HCT116 (cell line): ENCODE measurements around the gene SCRN1.

Experiments used
- EZH2phosphoT487 ChIP-seq: fragments of 200-600 bp; IDR thresholded peaks from 2 replicates; pipeline ENCODE4 v1.6.1; 2018; ENCODE audit warnings: antibody characterized with exemption, borderline replicate concordance
- POLR2A ChIP-seq: IDR thresholded peaks from 2 replicates; pipeline ENCODE4 v1.7.0; 2011; ENCODE audit warnings: borderline replicate concordance; ENCODE audit not compliant: insufficient read depth, insufficient read length; ENCODE audit errors: extremely low read depth
- ZNF274 ChIP-seq: fragments of 200-500 bp; sonication (Bioruptor generic); IDR thresholded peaks from 2 replicates; pipeline ENCODE4 v1.6.1; 2014; ENCODE audit warnings: mild to moderate bottlenecking, low read depth, low read length, inconsistent platforms
- TF ChIP-seq, protein P1 (sequence below): IDR thresholded peaks from 2 replicates; pipeline ENCODE4 v1.6.1; 2011; ENCODE audit warnings: mild to moderate bottlenecking, low read length, moderate library complexity; ENCODE audit not compliant: insufficient replicate concordance; ENCODE audit errors: extremely low read depth
- TF ChIP-seq, protein P2 (sequence below), 3 experiments: fragments of 200-600 bp in 1 of 3; sonication (generic) in 1 of 3; IDR thresholded peaks in 2 of 3; conservative IDR thresholded peaks in 1 of 3; 2 replicates each; pipeline ENCODE4 v1.5.1; 2012 to 2017; ENCODE audit warnings: low read depth in 2 of 3, low read length in 2 of 3, antibody characterized with exemption in 1 of 3, borderline replicate concordance in 1 of 3, control low read depth in 1 of 3, mild to moderate bottlenecking in 1 of 3, mixed read lengths in 1 of 3, mixed run types in 1 of 3, moderate library complexity in 1 of 3; ENCODE audit not compliant: insufficient read depth in 1 of 3
- TF ChIP-seq, protein P3 (sequence below): IDR thresholded peaks from 2 replicates; pipeline ENCODE4 v1.6.1; 2012

DNA sequence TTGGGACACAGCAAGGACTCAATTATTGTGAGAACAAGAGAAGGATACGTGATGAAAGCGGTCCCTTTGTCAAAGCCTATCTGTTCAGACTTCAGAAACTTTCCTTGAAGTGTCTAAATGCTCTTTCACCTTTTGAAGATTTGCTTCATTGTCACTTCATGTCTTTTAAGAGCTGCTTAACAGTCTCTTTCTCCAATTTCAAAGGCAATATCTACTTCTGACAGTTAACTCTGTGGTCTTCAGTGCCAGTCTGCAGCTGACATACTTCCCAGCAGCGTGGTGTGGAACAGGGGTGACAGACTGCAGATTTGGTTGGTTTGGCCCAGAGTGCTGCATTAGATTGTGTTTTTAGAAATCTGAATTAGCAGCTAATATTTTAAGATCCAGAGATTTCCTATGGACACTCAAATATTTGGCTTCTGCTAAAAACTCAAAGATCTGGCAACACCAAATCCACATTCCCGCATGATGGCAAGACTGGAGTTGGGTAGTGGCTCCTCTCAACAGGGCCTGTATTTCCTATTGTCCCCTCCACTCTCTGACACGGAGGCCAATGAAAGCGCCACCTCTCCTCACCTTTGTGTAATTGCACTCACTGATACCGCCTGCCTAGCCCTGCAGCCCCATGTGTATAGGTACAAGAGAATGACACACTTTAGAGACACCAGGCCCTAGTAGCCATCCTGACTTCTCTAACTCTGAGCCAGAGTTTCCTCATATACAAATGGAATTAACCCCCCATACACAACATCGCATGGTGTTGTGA is 11.5 kb downstream of the SCRN1 start:
- TF ChIP-seq, protein P1, sequence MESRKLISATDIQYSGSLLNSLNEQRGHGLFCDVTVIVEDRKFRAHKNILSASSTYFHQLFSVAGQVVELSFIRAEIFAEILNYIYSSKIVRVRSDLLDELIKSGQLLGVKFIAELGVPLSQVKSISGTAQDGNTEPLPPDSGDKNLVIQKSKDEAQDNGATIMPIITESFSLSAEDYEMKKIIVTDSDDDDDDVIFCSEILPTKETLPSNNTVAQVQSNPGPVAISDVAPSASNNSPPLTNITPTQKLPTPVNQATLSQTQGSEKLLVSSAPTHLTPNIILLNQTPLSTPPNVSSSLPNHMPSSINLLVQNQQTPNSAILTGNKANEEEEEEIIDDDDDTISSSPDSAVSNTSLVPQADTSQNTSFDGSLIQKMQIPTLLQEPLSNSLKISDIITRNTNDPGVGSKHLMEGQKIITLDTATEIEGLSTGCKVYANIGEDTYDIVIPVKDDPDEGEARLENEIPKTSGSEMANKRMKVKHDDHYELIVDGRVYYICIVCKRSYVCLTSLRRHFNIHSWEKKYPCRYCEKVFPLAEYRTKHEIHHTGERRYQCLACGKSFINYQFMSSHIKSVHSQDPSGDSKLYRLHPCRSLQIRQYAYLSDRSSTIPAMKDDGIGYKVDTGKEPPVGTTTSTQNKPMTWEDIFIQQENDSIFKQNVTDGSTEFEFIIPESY: no peak
- TF ChIP-seq, protein P2, sequence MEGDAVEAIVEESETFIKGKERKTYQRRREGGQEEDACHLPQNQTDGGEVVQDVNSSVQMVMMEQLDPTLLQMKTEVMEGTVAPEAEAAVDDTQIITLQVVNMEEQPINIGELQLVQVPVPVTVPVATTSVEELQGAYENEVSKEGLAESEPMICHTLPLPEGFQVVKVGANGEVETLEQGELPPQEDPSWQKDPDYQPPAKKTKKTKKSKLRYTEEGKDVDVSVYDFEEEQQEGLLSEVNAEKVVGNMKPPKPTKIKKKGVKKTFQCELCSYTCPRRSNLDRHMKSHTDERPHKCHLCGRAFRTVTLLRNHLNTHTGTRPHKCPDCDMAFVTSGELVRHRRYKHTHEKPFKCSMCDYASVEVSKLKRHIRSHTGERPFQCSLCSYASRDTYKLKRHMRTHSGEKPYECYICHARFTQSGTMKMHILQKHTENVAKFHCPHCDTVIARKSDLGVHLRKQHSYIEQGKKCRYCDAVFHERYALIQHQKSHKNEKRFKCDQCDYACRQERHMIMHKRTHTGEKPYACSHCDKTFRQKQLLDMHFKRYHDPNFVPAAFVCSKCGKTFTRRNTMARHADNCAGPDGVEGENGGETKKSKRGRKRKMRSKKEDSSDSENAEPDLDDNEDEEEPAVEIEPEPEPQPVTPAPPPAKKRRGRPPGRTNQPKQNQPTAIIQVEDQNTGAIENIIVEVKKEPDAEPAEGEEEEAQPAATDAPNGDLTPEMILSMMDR (IDR thresholded peaks at IDR 0.05 in 2 of 3, conservative IDR thresholded peaks at IDR 0.05 in 1 of 3; ENCODE audit: borderline replicate concordance in 1 of 3, insufficient read depth in 1 of 3, low read depth in 2 of 3, low read length in 2 of 3): peak in 2 of 3 experiments; percentile 45 to 54; a peak in 3 of 6 replicates
- TF ChIP-seq EZH2phosphoT487: no peak
- no peak for TF ChIP-seq ZNF274
- TF ChIP-seq, protein P3, sequence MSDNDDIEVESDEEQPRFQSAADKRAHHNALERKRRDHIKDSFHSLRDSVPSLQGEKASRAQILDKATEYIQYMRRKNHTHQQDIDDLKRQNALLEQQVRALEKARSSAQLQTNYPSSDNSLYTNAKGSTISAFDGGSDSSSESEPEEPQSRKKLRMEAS: no peak
- TF ChIP-seq POLR2A: no peak
